Measurements from ENCODE around the gene RIN3. TPM values are rescaled to one million over a fixed set of nuclear protein-coding genes. Genes with fewer than 3 reads are reported as not detected.
"Not testable (repeated sequence)": the region's sequence is repeated elsewhere in the genome, so short reads cannot be mapped to it uniquely, and the experiment has no call there.

Gene RIN3
- total and polyA plus RNA-seq, 4 donors, result 5.0 to 15.6 (median 9.0) TPM

- DNase-seq (ENCODE audit: low spot score), result no peak
- 73% methylated on average over 17 of the region's 17 CpGs for WGBS
- Histone ChIP-seq H3K4me1 (ENCODE audit: control insufficient read depth in 4 of 4, insufficient read depth in 4 of 4, low read length in 3 of 4) (peaks cover 18 to 39% (median 32%) of the 10 kb centered on the region in 4 donors), H3K9me3 (ENCODE audit: control insufficient read depth in 4 of 4, low read length in 3 of 4) (no peaks in the 10 kb centered on the region), H3K27ac (ENCODE audit: low read depth in 1 of 2, low read length in 2 of 2) (no peak overlapping the region), H3K4me3 (ENCODE audit: low read depth in 1 of 3, low read length in 3 of 3) (no peak overlapping the region), H3K9ac (ENCODE audit: low read depth in 1 of 2, low read length in 2 of 2) (no peak overlapping the region), H3K36me3 (ENCODE audit: control insufficient read depth in 4 of 4, insufficient read depth in 3 of 4, low read depth in 1 of 4, low read length in 3 of 4) (no peaks in the 10 kb centered on the region), H3K27me3 (ENCODE audit: control insufficient read depth in 4 of 4, insufficient read depth in 4 of 4, low read length in 3 of 4) (no peaks in the 10 kb centered on the region)
- TF ChIP-seq RXRA (IDR thresholded peaks at IDR 0.05) (no peak), YY1 (IDR thresholded peaks at IDR 0.05) (no peak), HNF4G (IDR thresholded peaks at IDR 0.05) (no peak), ZBTB33 (IDR thresholded peaks at IDR 0.05) (no peak), FOXA1 (IDR thresholded peaks at IDR 0.05) (no peak)
Observed at GRCh38 chr14:92534932-92535643, 21.5 kb downstream of the RIN3 start.

GRCh38 chr14:92536231-92536630 lies 22.6 kb downstream of the RIN3 start:
- TF ChIP-seq RXRA (IDR thresholded peaks at IDR 0.05) (peak in 1 of 2 donors; percentile 33), JUND (IDR thresholded peaks at IDR 0.05) (peak in 1 of 2 donors; percentile 39), HNF4A (conservative IDR thresholded peaks at IDR 0.05) (peak in 1 of 2 donors; percentile 27)
- 62% methylated on average over 8 of the region's 8 CpGs for WGBS
- H3K4me3 ChIP-seq (ENCODE audit: low read depth in 1 of 3, low read length in 3 of 3); H3K27me3 ChIP-seq (ENCODE audit: control insufficient read depth in 4 of 4, insufficient read depth in 4 of 4, low read length in 3 of 4); H3K9me3 ChIP-seq (ENCODE audit: control insufficient read depth in 4 of 4, low read length in 3 of 4); DNase-seq (ENCODE audit: low spot score); H3K36me3 ChIP-seq (ENCODE audit: control insufficient read depth in 4 of 4, insufficient read depth in 3 of 4, low read depth in 1 of 4, low read length in 3 of 4); H3K9ac ChIP-seq (ENCODE audit: low read depth in 1 of 2, low read length in 2 of 2): not testable (repeated sequence)
- Histone ChIP-seq H3K27ac (ENCODE audit: low read depth in 1 of 2, low read length in 2 of 2) (peak overlapping the region in 1 of 2 donors; percentile 51), H3K4me1 (ENCODE audit: control insufficient read depth in 4 of 4, insufficient read depth in 4 of 4, low read length in 3 of 4) (peaks cover 25 to 46% (median 41%) of the 10 kb centered on the region in 4 donors)

GRCh38 chr14:92538412-92538985 lies 24.9 kb downstream of the RIN3 start:
- Histone ChIP-seq H3K36me3 (ENCODE audit: control insufficient read depth in 4 of 4, insufficient read depth in 3 of 4, low read depth in 1 of 4, low read length in 3 of 4) (no peaks in the 10 kb centered on the region), H3K4me1 (ENCODE audit: control insufficient read depth in 4 of 4, insufficient read depth in 4 of 4, low read length in 3 of 4) (peaks cover 22 to 32% (median 29%) of the 10 kb centered on the region in 4 donors), H3K9ac (ENCODE audit: low read depth in 1 of 2, low read length in 2 of 2) (peak overlapping the region; percentile 18 to 24), H3K27ac (ENCODE audit: low read depth in 1 of 2, low read length in 2 of 2) (peak overlapping the region; percentile 68 to 81), H3K27me3 (ENCODE audit: control insufficient read depth in 4 of 4, insufficient read depth in 4 of 4, low read length in 3 of 4) (no peaks in the 10 kb centered on the region), H3K9me3 (ENCODE audit: control insufficient read depth in 4 of 4, low read length in 3 of 4) (no peaks in the 10 kb centered on the region), H3K4me3 (ENCODE audit: low read depth in 1 of 3, low read length in 3 of 3) (no peak overlapping the region)
- 48% methylated on average over 6 of the region's 6 CpGs for WGBS
- TF ChIP-seq RAD21 (IDR thresholded peaks at IDR 0.05) (no peak), EGR1 (IDR thresholded peaks at IDR 0.05; ENCODE audit: low read depth in 2 of 2) (no peak), MAX (IDR thresholded peaks at IDR 0.05) (no peak), NR2F2 (IDR thresholded peaks at IDR 0.05) (no peak), HNF4A (conservative IDR thresholded peaks at IDR 0.05) (peak; percentile 72 to 73), ZBTB33 (IDR thresholded peaks at IDR 0.05) (no peak), FOXA2 (IDR thresholded peaks at IDR 0.05) (no peak), RXRA (IDR thresholded peaks at IDR 0.05) (peak; percentile 5 to 39), GABPA (IDR thresholded peaks at IDR 0.05 in 1 of 2, conservative IDR thresholded peaks at IDR 0.05 in 1 of 2) (no peak), JUND (IDR thresholded peaks at IDR 0.05) (peak in 1 of 2 donors; percentile 20), YY1 (IDR thresholded peaks at IDR 0.05) (no peak), HNF4G (IDR thresholded peaks at IDR 0.05) (no peak)
- DNase-seq (ENCODE audit: low spot score), result no peak

Measured in liver (tissue), 9 donors.